ENCODE results near the gene LDB2.

LDB2 gene

DNA sequence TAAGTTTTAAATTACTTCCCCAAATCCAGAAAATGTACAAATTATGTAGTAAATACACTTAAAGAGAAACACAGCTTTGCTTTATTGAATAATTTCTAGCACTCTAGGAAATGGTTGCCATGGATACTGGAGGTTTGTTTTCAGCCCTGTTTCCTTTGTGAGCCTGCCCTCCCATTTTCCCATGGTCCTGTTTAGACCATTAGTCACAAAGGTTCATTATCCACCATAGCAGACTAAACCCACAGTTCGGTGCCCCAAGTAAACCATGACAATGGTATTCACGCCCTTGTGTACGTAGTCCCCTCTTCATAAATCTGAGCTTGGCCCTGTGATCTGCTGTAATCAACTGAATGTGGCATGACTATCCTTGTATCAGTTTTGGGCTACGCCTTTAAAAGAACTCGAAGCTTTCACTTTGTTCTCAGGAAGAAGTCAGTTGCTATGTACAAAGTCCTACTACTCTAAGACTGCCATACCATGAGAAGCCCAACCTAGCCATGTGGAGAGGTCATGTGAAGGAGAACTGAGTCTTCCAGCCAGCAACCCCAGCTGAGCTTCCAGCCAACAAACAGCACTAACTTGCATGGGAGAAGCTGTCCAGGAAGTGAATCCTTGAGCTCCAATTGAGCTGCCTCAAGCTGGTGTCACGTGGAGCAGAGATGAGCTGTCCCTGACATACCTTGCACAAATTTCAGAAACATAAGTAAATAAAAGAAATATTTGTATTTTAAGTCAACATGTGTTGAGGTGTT lies 300.4 kb downstream of the LDB2 start:
- H3K4me3 ChIP-seq (ENCODE audit: low read depth, low read length), result no peak overlapping the region
- in situ Hi-C loops (cut with HindIII; ENCODE audit: low sequenced_read_pairs), result no loop called here
- TF ChIP-seq CTCF (IDR thresholded peaks at IDR 0.05; ENCODE audit: low read depth, low read length), result no peak
- peak; percentile 64 for DNase-seq (ENCODE audit: low read depth, low spot score)

- no peak overlapping the region for H3K4me3 ChIP-seq (ENCODE audit: low read depth, low read length)
- in situ Hi-C loops (cut with HindIII; ENCODE audit: low sequenced_read_pairs), result no loop called here
- DNase-seq (ENCODE audit: low read depth, low spot score), result no peak
- no peak for TF ChIP-seq CTCF (IDR thresholded peaks at IDR 0.05; ENCODE audit: low read depth, low read length)
Measured at GRCh38 chr4:16597443-16597842, 301.0 kb downstream of the LDB2 start.

GRCh38 chr4:16596267-16596666 lies 302.2 kb downstream of the LDB2 start:
- no peak for TF ChIP-seq CTCF (IDR thresholded peaks at IDR 0.05; ENCODE audit: low read depth, low read length)
- in situ Hi-C loops (cut with HindIII; ENCODE audit: low sequenced_read_pairs), result no loop called here
- no peak for DNase-seq (ENCODE audit: low read depth, low spot score)
- no peak overlapping the region for H3K4me3 ChIP-seq (ENCODE audit: low read depth, low read length)

DNA sequence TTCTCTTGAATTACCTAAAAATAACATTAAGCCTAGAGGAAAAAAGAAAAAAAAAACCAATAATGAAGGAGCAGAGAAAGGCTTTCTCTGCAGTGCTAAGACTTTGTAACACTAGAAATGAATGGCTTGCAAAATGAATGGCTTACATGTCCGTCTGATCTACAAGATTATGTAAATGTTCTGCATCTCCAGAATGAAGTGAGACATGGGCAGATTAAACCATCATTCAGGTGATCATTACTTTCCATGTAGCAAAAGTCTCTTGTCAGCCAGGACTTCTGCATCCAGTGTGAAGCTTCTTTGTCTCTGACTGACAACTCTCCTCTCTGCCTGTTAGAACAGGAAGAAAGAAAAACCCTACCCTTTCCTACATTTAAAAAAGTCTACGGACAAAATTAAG lies 304.3 kb downstream of the LDB2 start:
- no peak overlapping the region for H3K4me3 ChIP-seq (ENCODE audit: low read depth, low read length)
- in situ Hi-C loops (cut with HindIII; ENCODE audit: low sequenced_read_pairs), result no loop called here
- no peak for TF ChIP-seq CTCF (IDR thresholded peaks at IDR 0.05; ENCODE audit: low read depth, low read length)
- no peak for DNase-seq (ENCODE audit: low read depth, low spot score)

DNA sequence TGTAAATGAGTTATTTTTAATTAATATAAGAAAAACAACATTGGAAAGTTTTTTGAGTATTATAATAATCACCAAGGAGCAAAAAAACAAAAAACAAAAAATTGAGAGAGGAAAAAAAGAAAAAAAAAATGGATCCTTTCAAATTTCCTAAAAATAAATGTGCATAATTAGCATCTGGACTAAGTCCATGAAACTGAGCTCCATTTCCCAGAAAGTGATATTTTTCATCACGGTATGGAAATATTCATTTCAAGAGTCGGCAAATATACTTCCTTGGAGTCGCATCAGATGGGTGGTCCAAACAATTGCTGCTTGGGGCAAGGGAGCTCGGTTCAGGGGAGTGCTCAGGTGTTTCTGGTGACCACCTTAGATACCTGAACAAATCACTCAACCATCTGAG lies 305.1 kb downstream of the LDB2 start:
- H3K4me3 ChIP-seq (ENCODE audit: low read depth, low read length), result no peak overlapping the region
- TF ChIP-seq CTCF (IDR thresholded peaks at IDR 0.05; ENCODE audit: low read depth, low read length), result no peak
- no peak for DNase-seq (ENCODE audit: low read depth, low spot score)
- in situ Hi-C loops (cut with HindIII; ENCODE audit: low sequenced_read_pairs), result no loop called here

GRCh38 chr4:16591272-16591826 lies 307.1 kb downstream of the LDB2 start:
- no peak overlapping the region for H3K4me3 ChIP-seq (ENCODE audit: low read depth, low read length)
- in situ Hi-C loops (cut with HindIII; ENCODE audit: low sequenced_read_pairs), result no loop called here
- no peak for TF ChIP-seq CTCF (IDR thresholded peaks at IDR 0.05; ENCODE audit: low read depth, low read length)
- DNase-seq (ENCODE audit: low read depth, low spot score), result no peak
